ENCODE results near the gene LSG1.

LSG1 gene

DNA sequence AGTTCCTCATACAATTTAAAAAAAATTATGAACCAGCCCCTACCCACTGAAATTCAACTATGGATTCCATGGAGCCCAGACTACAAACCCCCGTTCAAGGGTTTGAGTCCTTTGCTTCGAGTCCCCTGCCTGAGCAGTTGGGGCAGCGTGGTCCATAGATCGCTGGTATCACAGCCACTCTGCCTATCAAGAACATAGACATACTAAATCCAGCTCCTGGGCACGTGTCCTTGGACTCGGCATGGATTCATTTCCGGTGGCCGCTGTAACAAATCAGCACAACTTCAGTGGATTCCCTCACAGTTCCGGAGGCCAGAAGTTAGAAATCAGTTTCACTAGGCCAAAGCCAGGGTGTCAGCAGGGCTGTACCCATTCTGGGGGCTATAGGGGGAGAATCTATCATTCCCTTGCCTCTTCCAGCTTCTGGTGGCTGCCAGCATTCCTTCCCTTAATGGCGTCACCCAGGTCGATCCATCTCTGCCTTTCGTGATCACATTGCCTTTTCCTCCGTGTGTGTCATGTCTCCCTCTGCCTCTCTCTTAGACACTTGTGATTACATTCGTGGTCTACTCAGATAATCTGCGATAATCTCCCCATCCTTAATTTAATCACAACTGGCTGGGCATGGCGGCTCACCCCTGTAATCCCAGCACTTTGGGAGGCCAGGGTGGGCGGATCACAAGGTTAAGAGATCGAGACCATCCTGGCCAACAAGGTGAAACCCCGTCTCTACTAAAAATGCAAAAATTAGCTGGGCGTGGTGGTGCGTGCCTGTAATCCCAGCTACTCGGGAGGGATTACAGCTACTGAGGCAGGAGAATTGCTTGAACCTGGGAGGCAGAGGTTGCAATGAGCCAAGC lies 34.2 kb downstream of the LSG1 start:
- Histone ChIP-seq H3K4me2 (ENCODE audit: low read length) (no peak overlapping the region), H3F3A (ENCODE audit: control insufficient read depth, insufficient read depth) (no peaks in the 10 kb centered on the region), H3K27me3 (ENCODE audit: control insufficient read depth, low read length) (no peaks in the 10 kb centered on the region), H4K20me1 (ENCODE audit: control insufficient read depth, insufficient read depth, low read depth, low read length) (no peaks in the 10 kb centered on the region), H3K9me2 (replicated peaks; ENCODE audit: control insufficient read depth, low read length) (no peaks in the 10 kb centered on the region), H3K4me1 (ENCODE audit: control insufficient read depth, low read length) (peaks cover 4% of the 10 kb centered on the region; the same call in 1 of the 2 replicates), H3K27ac (ENCODE audit: low read depth, low read length) (no peak overlapping the region), H3K79me2 (ENCODE audit: control insufficient read depth, low read length) (no peaks in the 10 kb centered on the region), H3K4me3 (ENCODE audit: low read length) (no peak overlapping the region), H3K36me3 (ENCODE audit: control insufficient read depth, low read length) (peaks cover 30% of the 10 kb centered on the region), H3K9me3 (ENCODE audit: control insufficient read depth, insufficient read depth, low read length) (no peaks in the 10 kb centered on the region)
- TF ChIP-seq EZH2phosphoT487 (IDR thresholded peaks at IDR 0.05; ENCODE audit: borderline replicate concordance, low read length) = no peak
- TF ChIP-seq, protein P1, sequence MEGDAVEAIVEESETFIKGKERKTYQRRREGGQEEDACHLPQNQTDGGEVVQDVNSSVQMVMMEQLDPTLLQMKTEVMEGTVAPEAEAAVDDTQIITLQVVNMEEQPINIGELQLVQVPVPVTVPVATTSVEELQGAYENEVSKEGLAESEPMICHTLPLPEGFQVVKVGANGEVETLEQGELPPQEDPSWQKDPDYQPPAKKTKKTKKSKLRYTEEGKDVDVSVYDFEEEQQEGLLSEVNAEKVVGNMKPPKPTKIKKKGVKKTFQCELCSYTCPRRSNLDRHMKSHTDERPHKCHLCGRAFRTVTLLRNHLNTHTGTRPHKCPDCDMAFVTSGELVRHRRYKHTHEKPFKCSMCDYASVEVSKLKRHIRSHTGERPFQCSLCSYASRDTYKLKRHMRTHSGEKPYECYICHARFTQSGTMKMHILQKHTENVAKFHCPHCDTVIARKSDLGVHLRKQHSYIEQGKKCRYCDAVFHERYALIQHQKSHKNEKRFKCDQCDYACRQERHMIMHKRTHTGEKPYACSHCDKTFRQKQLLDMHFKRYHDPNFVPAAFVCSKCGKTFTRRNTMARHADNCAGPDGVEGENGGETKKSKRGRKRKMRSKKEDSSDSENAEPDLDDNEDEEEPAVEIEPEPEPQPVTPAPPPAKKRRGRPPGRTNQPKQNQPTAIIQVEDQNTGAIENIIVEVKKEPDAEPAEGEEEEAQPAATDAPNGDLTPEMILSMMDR (IDR thresholded peaks at IDR 0.05; ENCODE audit: low read depth, low read length, poor library complexity, severe bottlenecking) = no peak

DNA sequence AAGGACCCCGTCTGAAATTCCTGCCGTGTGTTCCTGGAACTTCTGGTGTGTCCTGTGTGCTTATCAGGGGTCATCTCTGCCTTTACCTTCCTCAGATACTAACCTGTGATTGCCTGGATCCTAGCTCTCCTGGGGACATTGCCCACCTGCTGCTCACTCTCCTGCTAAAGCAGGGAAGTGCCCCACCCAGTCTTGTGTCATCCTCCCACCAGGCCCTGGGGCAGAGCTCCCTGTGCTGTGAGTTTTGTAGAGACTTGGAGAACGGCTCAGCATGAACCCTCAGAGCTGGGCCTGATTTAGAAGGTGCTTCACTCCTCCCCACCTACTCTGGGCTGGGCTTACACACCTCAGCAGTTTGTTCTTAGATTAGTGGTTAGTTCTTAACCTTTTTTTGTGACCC lies 34.9 kb downstream of the LSG1 start:
- no peaks in the 10 kb centered on the region for H3F3A ChIP-seq (ENCODE audit: control insufficient read depth, insufficient read depth)
- TF ChIP-seq, protein P1 (IDR thresholded peaks at IDR 0.05; ENCODE audit: low read depth, low read length, poor library complexity, severe bottlenecking) = no peak
- TF ChIP-seq EZH2phosphoT487 (IDR thresholded peaks at IDR 0.05; ENCODE audit: borderline replicate concordance, low read length) = no peak
- H3K4me2 ChIP-seq (ENCODE audit: low read length) = no peak overlapping the region
- no peaks in the 10 kb centered on the region for H4K20me1 ChIP-seq (ENCODE audit: control insufficient read depth, insufficient read depth, low read depth, low read length)
- no peak overlapping the region for H3K4me3 ChIP-seq (ENCODE audit: low read length)
- peaks cover 10% of the 10 kb centered on the region; the same call in 1 of the 2 replicates for H3K4me1 ChIP-seq (ENCODE audit: control insufficient read depth, low read length)
- no peaks in the 10 kb centered on the region; the same call in 1 of the 2 replicates for H3K79me2 ChIP-seq (ENCODE audit: control insufficient read depth, low read length)
- no peak overlapping the region for H3K27ac ChIP-seq (ENCODE audit: low read depth, low read length)
- no peaks in the 10 kb centered on the region for H3K9me3 ChIP-seq (ENCODE audit: control insufficient read depth, insufficient read depth, low read length)
- H3K27me3 ChIP-seq (ENCODE audit: control insufficient read depth, low read length) = no peaks in the 10 kb centered on the region
- H3K36me3 ChIP-seq (ENCODE audit: control insufficient read depth, low read length) = peaks cover 23% of the 10 kb centered on the region
- no peaks in the 10 kb centered on the region for H3K9me2 ChIP-seq (replicated peaks; ENCODE audit: control insufficient read depth, low read length)

DNA sequence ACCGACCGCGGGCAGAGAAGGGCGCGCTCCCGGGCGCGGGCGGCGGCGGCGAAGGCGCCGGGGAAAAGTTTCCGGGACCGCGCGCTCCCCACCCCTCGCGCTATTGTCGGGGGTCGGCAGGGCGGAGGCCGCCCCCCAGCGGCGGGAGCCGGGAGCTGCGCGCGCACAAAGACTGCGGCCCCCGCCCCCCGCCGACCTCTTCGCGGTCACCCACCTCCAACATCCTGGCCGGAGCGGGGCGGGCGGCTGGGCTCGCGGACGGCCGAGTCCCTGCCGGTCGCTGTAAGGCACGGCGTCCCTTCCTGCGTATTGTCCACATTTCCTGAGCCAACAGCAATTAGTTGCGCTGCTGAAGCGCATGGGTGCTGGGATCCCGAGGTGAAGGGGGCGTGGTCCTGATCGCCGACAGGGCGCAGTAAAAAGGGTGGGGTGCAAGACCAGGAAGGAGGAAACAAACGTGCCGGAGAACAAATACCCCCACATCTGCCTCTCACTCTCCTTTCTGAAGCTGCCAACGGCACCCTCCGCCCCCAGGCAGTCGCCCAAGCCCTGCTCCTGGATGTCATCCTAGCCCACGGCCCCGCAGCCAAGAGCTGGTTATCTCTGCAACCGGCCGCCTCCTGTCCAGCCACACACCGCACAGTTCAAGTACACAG lies 38.5 kb downstream of the LSG1 start, which contains the start of gene TMEM44:
Gene TMEM44 (minus strand): TSS at position 71 of the 656 bp plus-strand sequence. CDS start 204 bp downstream, outside the sequence.
- H3K4me3 ChIP-seq (ENCODE audit: low read length) = peak within 1 kb of the TSS; percentile 93
- peaks cover 10% of the 10 kb centered on the region; the same call in 1 of the 2 replicates for H3K4me1 ChIP-seq (ENCODE audit: control insufficient read depth, low read length)
- H3K36me3 ChIP-seq (ENCODE audit: control insufficient read depth, low read length) = peaks cover 2% of the 10 kb centered on the region; the same call in 1 of the 2 replicates
- H3K79me2 ChIP-seq (ENCODE audit: control insufficient read depth, low read length) = no peaks in the 10 kb centered on the region; the same call in 1 of the 2 replicates
- H3K4me2 ChIP-seq (ENCODE audit: low read length) = peak within 1 kb of the TSS; percentile 96
- peaks cover 6% of the 10 kb centered on the region; the same call in 1 of the 2 replicates for H3K9me3 ChIP-seq (ENCODE audit: control insufficient read depth, insufficient read depth, low read length)
- no peaks in the 10 kb centered on the region for H4K20me1 ChIP-seq (ENCODE audit: control insufficient read depth, insufficient read depth, low read depth, low read length)
- H3K27ac ChIP-seq (ENCODE audit: low read depth, low read length) = no peak within 1 kb of the TSS
- no peaks in the 10 kb centered on the region for H3F3A ChIP-seq (ENCODE audit: control insufficient read depth, insufficient read depth)
- TF ChIP-seq, protein P1 (IDR thresholded peaks at IDR 0.05; ENCODE audit: low read depth, low read length, poor library complexity, severe bottlenecking) = peak; percentile 70
- no peak for TF ChIP-seq EZH2phosphoT487 (IDR thresholded peaks at IDR 0.05; ENCODE audit: borderline replicate concordance, low read length)
- no peaks in the 10 kb centered on the region for H3K9me2 ChIP-seq (replicated peaks; ENCODE audit: control insufficient read depth, low read length)
- no peaks in the 10 kb centered on the region for H3K27me3 ChIP-seq (ENCODE audit: control insufficient read depth, low read length)

Measured in DOHH2 (cell line).